Frontal cortex (tissue), 1 donor: ENCODE results near the gene OR1S2. TPM values are rescaled to one million over a fixed set of nuclear protein-coding genes. Genes with fewer than 3 reads are reported as not detected.

Experiments used
- total RNA-seq: library from RNA; depleted of rRNA; stranded (reverse); fragments of >200 nt; gene quantifications from one replicate; pipeline ENCODE4 v1.2.3, GENCODE V29; 2014

OR1S2 gene
- total RNA-seq, 1 donor from 2014 or later, result not detected

Other genes starting within 250 kb of the OR1S2 start
- not detected for gene OR9Q1, start 180.3 kb downstream of the OR1S2 start, total RNA-seq
- gene OR6Q1, start 173.2 kb downstream of the OR1S2 start, total RNA-seq, result not detected
- not detected for gene OR9I1, start 78.6 kb downstream of the OR1S2 start, total RNA-seq
- under 0.01 TPM for gene OR9Q2, start 15.1 kb downstream of the OR1S2 start, total RNA-seq
- gene OR1S1, start 8.6 kb upstream of the OR1S2 start, total RNA-seq, result not detected
- not detected for gene OR10Q1, start 24.8 kb upstream of the OR1S2 start, total RNA-seq
- not detected for gene OR10W1, start 64.1 kb upstream of the OR1S2 start, total RNA-seq
- gene OR5B17, start 154.9 kb upstream of the OR1S2 start, total RNA-seq, result not detected
- not detected for gene OR5B3, start 202.7 kb upstream of the OR1S2 start, total RNA-seq
- gene OR5B2, start 224.0 kb upstream of the OR1S2 start, total RNA-seq, result not detected
- not detected for gene OR5B12, start 238.1 kb upstream of the OR1S2 start, total RNA-seq